Neural cell (in vitro differentiated cells): ENCODE data around the gene SMIM13.

Experiments
- CTCF ChIP-seq: fragments of 450-650 bp; IDR thresholded peaks from 2 replicates; pipeline ENCODE4 v1.5.1; 2014; ENCODE audit warnings: antibody characterized with exemption, mild to moderate bottlenecking, moderate library complexity; ENCODE audit not compliant: poor library complexity, severe bottlenecking
- RAD21 ChIP-seq: fragments of 450-650 bp; conservative IDR thresholded peaks from 2 replicates; pipeline ENCODE4 v1.6.1; 2014; ENCODE audit warnings: antibody characterized with exemption, mild to moderate bottlenecking, moderate library complexity

DNA sequence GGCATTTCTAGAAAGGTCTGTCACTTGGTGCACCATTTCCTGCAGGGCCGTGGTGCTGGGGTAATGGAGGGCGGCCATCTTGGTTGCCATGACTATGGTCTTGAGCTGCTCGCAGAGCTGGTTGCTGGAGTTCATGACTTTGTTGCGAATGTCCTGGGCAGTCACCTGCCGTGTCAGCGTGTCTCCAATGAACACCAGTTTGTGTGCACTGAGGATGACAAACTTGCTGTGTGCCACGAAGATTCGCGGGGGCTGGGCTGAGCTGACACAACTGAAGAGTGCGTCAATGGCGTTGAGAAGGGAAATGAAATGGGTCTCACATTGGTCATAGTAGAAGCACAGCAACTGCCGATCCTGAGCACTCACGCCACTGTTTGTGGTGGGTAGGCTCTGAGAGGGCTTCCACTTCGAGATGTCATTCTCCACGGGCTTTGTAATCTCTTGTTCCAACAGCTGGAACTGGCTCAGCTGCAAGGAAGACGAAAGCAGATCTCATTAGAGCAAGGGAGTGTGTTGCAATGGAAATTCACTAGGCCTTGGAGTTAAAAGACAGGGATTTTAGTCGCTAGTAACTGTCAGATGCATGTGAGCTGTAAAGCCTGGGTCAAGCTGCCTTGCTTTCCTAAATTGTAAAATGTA is 91.7 kb downstream of the SMIM13 start:
- TF ChIP-seq RAD21 (no peak), CTCF (no peak)
